Adrenal gland (tissue), 19 donors: ENCODE measurements around the gene STARD13. TPM values are rescaled to one million over a fixed set of nuclear protein-coding genes. Genes with fewer than 3 reads are reported as not detected.
A peak's percentile ranks its signal among the peaks of the same experiment; 100 is the strongest.

Source experiments
- DNase-seq, 7 donors: peaks; one replicate each; pipeline ENCODE4 v3.0.0-alpha.2; 2019 to 2020
- H3K27ac ChIP-seq, 5 donors: fragments of 200-600 bp; sonication (generic) in 4 of 5; 1 replicate in 3 of 5; 2 replicates in 2 of 5; pipeline versions ENCODE4 v1.5.1 to v1.8.0; 2016 to 2020; ENCODE audit warnings: mild to moderate bottlenecking in 1 of 5
- H3K27me3 ChIP-seq: fragments of 200-600 bp; 2 replicates; pipeline ENCODE4 v1.8.0; 2021
- H3K36me3 ChIP-seq, 2 donors: fragments of 200-600 bp; replicated peaks in 1 of 2; 1 replicate in 1 of 2; 2 replicates in 1 of 2; pipeline versions ENCODE4 v1.5.1 to v1.8.0; 2018 to 2022
- H3K4me1 ChIP-seq, 2 donors: fragments of 200-600 bp; replicated peaks in 1 of 2; 1 replicate in 1 of 2; 2 replicates in 1 of 2; pipeline versions ENCODE4 v1.5.1 to v1.8.0; 2018 to 2021
- H3K4me3 ChIP-seq, 4 donors: fragments of 200-600 bp; sonication (generic) in 3 of 4; one replicate each; pipeline ENCODE4 v1.5.1; 2016 to 2018
- H3K9me3 ChIP-seq, 3 donors: fragments of 200-600 bp; sonication (generic) in 1 of 3; replicated peaks in 1 of 3; 1 replicate in 2 of 3; 2 replicates in 1 of 3; pipeline versions ENCODE4 v1.5.1 to v1.8.0; 2016 to 2021
- CTCF ChIP-seq, 6 experiments: fragments of 450-650 bp in 4 of 6; fragments of 200-600 bp in 2 of 6; sonication (generic) in 1 of 6; IDR thresholded peaks; 1 replicate in 5 of 6; 2 replicates in 1 of 6; pipeline versions ENCODE4 v1.5.1 to v1.8.0; 2016 to 2021; ENCODE audit warnings: antibody characterized with exemption in 6 of 6, mild to moderate bottlenecking in 2 of 6, moderate library complexity in 1 of 6
- POLR2A ChIP-seq, 2 donors: fragments of 450-650 bp; IDR thresholded peaks; one replicate each; pipeline ENCODE4 v1.6.1; 2017; ENCODE audit warnings: antibody characterized with exemption in 2 of 2, mild to moderate bottlenecking in 2 of 2, moderate library complexity in 1 of 2
- whole genome bisulfite sequencing, 4 donors: extraction: QIAGEN DNeasy Blood & Tissue Kit in 2 of 4; methylation state at CpG; one replicate each; pipeline versions ENCODE4 v1.1.5 to v1.1.7; 2013 to 2017; 5-methylcytosine and 5-hydroxymethylcytosine counted together
- intact Hi-C, 2 donors: fragments of 100-400 bp; cut with DNase I; formaldehyde crosslinking; loops; one replicate each; pipeline versions ENCODE4 v1.14.1 to v1.15.0; 2022 to 2023
- long read RNA-seq, 10 donors: library from polyadenylated mRNA in 3 of 10; unstranded in 2 of 10; stranded (forward) in 1 of 10; transcript quantifications; one replicate each; pipeline ENCODE4 v2.0.0 and lab custom pipeline, GENCODE V29; 2021 to 2026
- polyA plus RNA-seq, 3 donors: library from polyadenylated mRNA; stranded (reverse); fragments of 200-250 nt in 2 of 3; fragments of 350-450 nt in 1 of 3; fragmentation: Illumina TruSeq in 1 of 3; extraction: RNeasy Lipid Tissue Mini Kit (QIAGEN cat#74804) in 1 of 3; gene quantifications; one replicate each; pipeline ENCODE4 v1.2.3, GENCODE V29; 2013 to 2014
- total RNA-seq, 9 donors: library from RNA; depleted of rRNA in 4 of 9; stranded (reverse); fragments of >200 nt in 4 of 9; fragments of 120-200 nt in 1 of 9; fragmentation: NEBNext Ultra II Directional in 1 of 9; extraction: Animal tissue kit (Norgen Biotek cat#: 25700) in 1 of 9; gene quantifications; one replicate each; pipeline versions ENCODE4 v1.1.0 to v1.2.4, GENCODE V29; 2013 to 2023
- donor health status: healthy with polysubstance abuse.
- donor health status: Bipolar disorder and iron deficiency.
- donor health status: DM: yes; HTN: yes; CAD: no.
- donor health status: DM: no; HTN: no; CAD: no.
- donor health status: DM: no; HTN: no; CAD: no.
- donor health status: DM: yes; HTN: yes; CAD: no.

STARD13 gene
- total RNA-seq (10 to 100 TPM; 14.6 to 79.8 (median 42.4) TPM), polyA plus RNA-seq (10 to 100 TPM; 10.5 to 14.4 (median 13.1) TPM)
- long read RNA-seq, donor 1, full-length matches to known transcripts: 4 of 4 reads
- long read RNA-seq, donor 1, partial matches to known transcripts: 0 of 4 reads
- long read RNA-seq, donor 1, other reads (novel, unspliced or antisense): 0 of 4 reads
- long read RNA-seq, donor 2: 0 reads
- long read RNA-seq, donor 3, full-length matches to known transcripts: 2 of 2 reads
- long read RNA-seq, donor 3, partial matches to known transcripts: 0 of 2 reads
- long read RNA-seq, donor 3, other reads (novel, unspliced or antisense): 0 of 2 reads
- long read RNA-seq, donor 4, partial matches to known transcripts: 1 of 6 reads
- long read RNA-seq, donor 4, other reads (novel, unspliced or antisense): 5 of 6 reads
- long read RNA-seq, donor 5, full-length matches to known transcripts: 5 of 21 reads
- long read RNA-seq, donor 5, partial matches to known transcripts: 7 of 21 reads
- long read RNA-seq, donor 5, other reads (novel, unspliced or antisense): 9 of 21 reads
- long read RNA-seq, donor 6, partial matches to known transcripts: 3 of 6 reads
- long read RNA-seq, donor 6, other reads (novel, unspliced or antisense): 3 of 6 reads
- long read RNA-seq, donor 7, partial matches to known transcripts: 0 of 1 reads
- long read RNA-seq, donor 7, other reads (novel, unspliced or antisense): 0 of 1 reads
- long read RNA-seq, donor 8, full-length matches to known transcripts: 4 of 4 reads
- long read RNA-seq, donor 8, partial matches to known transcripts: 0 of 4 reads
- long read RNA-seq, donor 8, other reads (novel, unspliced or antisense): 0 of 4 reads
- long read RNA-seq, donor 9, full-length matches to known transcripts: 2 of 2 reads
- long read RNA-seq, donor 9, partial matches to known transcripts: 0 of 2 reads
- long read RNA-seq, donor 9, other reads (novel, unspliced or antisense): 0 of 2 reads
- long read RNA-seq, donor 10: 0 reads

- Histone ChIP-seq H3K9me3 (no peaks in the 10 kb centered on the region), H3K4me3 (peak within 1 kb of the TSS; percentile 41 to 72 (median 57)), H3K27me3 (no peaks in the 10 kb centered on the region), H3K27ac (peak within 1 kb of the TSS; percentile 91 to 97 (median 93)), H3K36me3 (no peaks in the 10 kb centered on the region), H3K4me1 (peaks cover 9 to 31% of the 10 kb centered on the region in 2 donors)
- DNase-seq: peak; percentile 93 to 98 (median 97)
- WGBS, 4 donors: 0 to 2% (median 1%) methylated on average over 19 to 20 of the region's 20 CpGs
- TF ChIP-seq POLR2A (IDR thresholded peaks at IDR 0.05) (peak; percentile 89 to 98), CTCF (IDR thresholded peaks at IDR 0.05) (peak in 5 of 6 experiments; percentile 32 to 68 (median 61))
- intact Hi-C loops: no loop called here
These were observed at the start of gene STARD13 for GRCh38 chr13:33285420-33286124. TSS of gene STARD13 (minus strand) at chr13:33285755. CDS start at chr13:33285638, 117 bp downstream.

- no peaks in the 10 kb centered on the region for H3K27me3 ChIP-seq
- no peaks in the 10 kb centered on the region for H3K36me3 ChIP-seq
- no peaks in the 10 kb centered on the region for H3K4me1 ChIP-seq
- no peak overlapping the region for H3K27ac ChIP-seq
- DNase-seq: no peak
- TF ChIP-seq POLR2A (IDR thresholded peaks at IDR 0.05) (no peak), CTCF (IDR thresholded peaks at IDR 0.05) (no peak)
- H3K9me3 ChIP-seq: no peaks in the 10 kb centered on the region
- 84 to 89% (median 86%) methylated on average over 7 of the region's 7 CpGs for WGBS, 4 donors
- intact Hi-C loops: no loop called here
- no peak overlapping the region for H3K4me3 ChIP-seq
These were observed 49.3 kb upstream of the STARD13 start for GRCh38 chr13:33334831-33335230.

- Histone ChIP-seq H3K36me3 (no peaks in the 10 kb centered on the region), H3K9me3 (no peaks in the 10 kb centered on the region), H3K27ac (no peak overlapping the region), H3K27me3 (no peaks in the 10 kb centered on the region), H3K4me3 (no peak overlapping the region), H3K4me1 (no peaks in the 10 kb centered on the region)
- 84 to 92% (median 88%) methylated on average over 3 of the region's 3 CpGs for WGBS, 4 donors
- intact Hi-C loops: no loop called here
- DNase-seq: no peak
- TF ChIP-seq CTCF (IDR thresholded peaks at IDR 0.05): no peak
- TF ChIP-seq POLR2A (IDR thresholded peaks at IDR 0.05): no peak
These were observed 46.4 kb upstream of the STARD13 start for GRCh38 chr13:33331962-33332361.
